ENCODE data around the gene LNPK.
"Not testable (repeated sequence)": the region's sequence is repeated elsewhere in the genome, so short reads cannot be mapped to it uniquely, and the experiment has no call there.

Gene LNPK

DNA sequence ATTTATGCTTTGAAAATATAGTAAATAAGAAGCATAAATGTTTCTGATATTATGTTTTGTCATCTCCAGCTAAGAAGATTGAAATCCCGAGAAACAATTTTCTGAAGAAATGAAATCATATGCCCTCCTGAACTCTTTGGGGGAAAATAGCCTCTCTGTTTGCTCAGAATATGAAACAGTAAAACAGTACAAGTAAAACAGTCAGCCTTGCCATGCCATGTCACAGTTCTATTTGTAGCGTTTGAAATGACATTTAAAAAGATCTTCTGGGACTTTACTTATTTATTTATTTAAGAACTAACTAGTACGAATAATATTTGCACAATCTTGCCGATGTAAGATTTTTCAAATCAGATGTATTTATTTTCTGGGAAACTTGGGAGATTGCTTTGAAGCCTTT, 98.0 kb downstream of the LNPK start:
- no peaks in the 10 kb centered on the region for H3K9me3 ChIP-seq (ENCODE audit: insufficient read depth, low read depth, low read length)
- H3K4me1 ChIP-seq (ENCODE audit: insufficient read depth, low read length) = no peaks in the 10 kb centered on the region
- H3K27me3 ChIP-seq (ENCODE audit: insufficient read depth, low read length) = no peaks in the 10 kb centered on the region
- H3K36me3 ChIP-seq (ENCODE audit: insufficient read depth, low read length) = no peaks in the 10 kb centered on the region
- no peak overlapping the region for H3K4me3 ChIP-seq (ENCODE audit: low read length)
- 95% methylated on average over 3 of the region's 4 CpGs for WGBS
- H3K27ac ChIP-seq (ENCODE audit: low read depth, low read length) = no peak overlapping the region
- H3K9ac ChIP-seq (ENCODE audit: low read depth, low read length) = no peak overlapping the region

DNA sequence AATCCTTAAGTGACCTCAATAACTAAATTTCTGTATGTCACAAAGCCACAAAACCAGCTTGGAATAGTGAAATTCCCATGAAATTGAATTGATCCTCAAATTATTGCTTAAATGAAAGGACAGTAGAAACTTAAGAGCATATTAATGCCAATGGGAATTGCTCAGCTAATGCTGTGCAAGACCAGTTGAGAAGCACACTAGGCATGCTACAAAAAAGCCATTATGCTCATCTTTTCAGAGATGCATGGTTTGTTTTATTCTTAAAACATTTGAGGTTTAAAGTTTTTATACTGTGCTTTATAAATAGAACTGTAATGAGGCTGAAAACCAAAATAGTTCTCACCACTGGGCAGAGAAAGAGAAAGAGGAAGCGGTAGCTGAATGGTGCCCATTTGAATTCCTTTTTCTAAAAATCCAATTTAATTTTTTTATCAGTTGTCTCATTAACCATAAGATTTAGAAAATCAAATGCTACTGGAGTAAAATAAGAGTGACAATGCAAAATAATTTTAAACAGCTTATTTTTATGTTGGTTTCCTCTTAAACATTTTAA, 98.6 kb downstream of the LNPK start:
- Histone ChIP-seq H3K27ac (ENCODE audit: low read depth, low read length) (no peak overlapping the region), H3K4me1 (ENCODE audit: insufficient read depth, low read length) (no peaks in the 10 kb centered on the region), H3K9ac (ENCODE audit: low read depth, low read length) (no peak overlapping the region), H3K36me3 (ENCODE audit: insufficient read depth, low read length) (no peaks in the 10 kb centered on the region), H3K27me3 (ENCODE audit: insufficient read depth, low read length) (no peaks in the 10 kb centered on the region), H3K9me3 (ENCODE audit: insufficient read depth, low read depth, low read length) (no peaks in the 10 kb centered on the region), H3K4me3 (ENCODE audit: low read length) (no peak overlapping the region)
- no CpG with 5 or more reads among the region's 1 CpG for WGBS

DNA sequence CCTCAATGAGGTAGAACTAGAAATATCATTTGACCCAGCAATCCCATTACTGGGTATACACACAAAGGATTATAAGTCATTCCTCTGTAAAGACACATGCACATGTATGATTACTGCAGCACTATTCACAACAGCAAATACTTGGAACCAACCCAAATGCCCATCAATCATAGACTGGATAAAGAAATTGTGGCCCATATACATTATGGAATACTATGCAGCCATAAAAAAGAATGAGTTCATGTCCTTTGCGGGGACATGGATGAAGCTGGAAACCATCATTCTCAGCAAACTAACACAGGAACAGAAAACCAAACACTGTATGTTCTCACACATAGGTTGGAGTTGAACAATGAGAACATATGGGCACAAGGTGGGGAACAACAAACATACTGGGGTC, 106.1 kb downstream of the LNPK start:
- not testable (repeated sequence) for H3K36me3 ChIP-seq (ENCODE audit: insufficient read depth, low read length); H3K9me3 ChIP-seq (ENCODE audit: insufficient read depth, low read depth, low read length); H3K4me3 ChIP-seq (ENCODE audit: low read length); H3K4me1 ChIP-seq (ENCODE audit: insufficient read depth, low read length); H3K27me3 ChIP-seq (ENCODE audit: insufficient read depth, low read length); H3K27ac ChIP-seq (ENCODE audit: low read depth, low read length); H3K9ac ChIP-seq (ENCODE audit: low read depth, low read length)
- WGBS = no CpG with 5 or more reads among the region's 1 CpG

DNA sequence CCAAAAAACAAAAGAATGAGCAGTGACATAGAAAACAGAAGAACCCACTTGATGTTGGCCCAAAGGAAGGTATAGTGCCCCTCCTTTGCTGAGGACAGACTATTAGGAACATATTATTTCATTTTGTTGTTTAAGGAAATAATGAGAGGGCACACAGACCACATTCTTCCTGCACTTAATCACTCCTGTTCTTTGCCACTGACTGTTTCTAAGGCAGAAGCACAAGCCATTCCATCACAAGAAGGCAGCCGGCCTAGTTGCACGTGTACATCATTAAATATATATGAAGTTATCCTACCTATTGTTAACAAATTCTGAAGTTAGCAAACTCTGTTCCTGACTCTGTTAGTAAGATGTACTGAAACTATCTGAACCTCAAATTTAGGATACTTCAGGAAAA, 110.0 kb downstream of the LNPK start:
- Histone ChIP-seq H3K36me3 (ENCODE audit: insufficient read depth, low read length) (no peaks in the 10 kb centered on the region), H3K4me1 (ENCODE audit: insufficient read depth, low read length) (no peaks in the 10 kb centered on the region), H3K9me3 (ENCODE audit: insufficient read depth, low read depth, low read length) (no peaks in the 10 kb centered on the region), H3K27ac (ENCODE audit: low read depth, low read length) (no peak overlapping the region), H3K27me3 (ENCODE audit: insufficient read depth, low read length) (no peaks in the 10 kb centered on the region), H3K9ac (ENCODE audit: low read depth, low read length) (no peak overlapping the region), H3K4me3 (ENCODE audit: low read length) (no peak overlapping the region)
- no CpG with 5 or more reads among the region's 2 CpGs for WGBS

DNA sequence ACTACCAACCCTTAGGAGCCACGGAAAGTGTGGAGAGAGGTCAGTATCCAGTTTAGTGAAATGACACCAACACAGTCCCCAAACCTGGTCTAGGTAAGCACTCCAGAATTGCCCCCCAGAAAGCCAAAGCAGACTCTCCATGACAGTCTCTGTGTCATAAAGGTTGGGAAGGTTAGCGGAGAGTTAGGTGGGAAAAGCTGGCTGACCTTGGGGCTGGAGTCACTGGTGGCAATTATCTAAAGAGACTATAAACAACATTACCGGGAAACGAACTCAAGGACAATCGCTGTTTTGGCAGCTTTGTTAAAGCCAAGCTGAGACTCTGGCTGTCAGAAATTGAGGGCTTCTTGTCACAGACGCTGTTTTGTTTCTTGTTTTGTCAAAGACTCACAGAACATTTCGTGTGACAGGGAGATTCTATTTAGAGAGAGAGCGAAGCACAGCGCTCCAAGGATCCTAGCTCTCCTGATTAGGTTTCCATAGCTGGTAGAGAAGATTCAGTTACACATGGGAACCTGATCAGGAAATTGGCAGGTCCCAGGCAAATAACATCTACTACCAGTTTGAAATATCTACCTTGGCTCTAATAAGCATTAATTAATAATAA, 111.3 kb downstream of the LNPK start:
- no peak overlapping the region for H3K9ac ChIP-seq (ENCODE audit: low read depth, low read length)
- H3K27ac ChIP-seq (ENCODE audit: low read depth, low read length) = no peak overlapping the region
- H3K36me3 ChIP-seq (ENCODE audit: insufficient read depth, low read length) = no peaks in the 10 kb centered on the region
- H3K9me3 ChIP-seq (ENCODE audit: insufficient read depth, low read depth, low read length) = no peaks in the 10 kb centered on the region
- no peaks in the 10 kb centered on the region for H3K27me3 ChIP-seq (ENCODE audit: insufficient read depth, low read length)
- WGBS = 93% methylated on average over 9 of the region's 9 CpGs
- H3K4me3 ChIP-seq (ENCODE audit: low read length) = no peak overlapping the region
- H3K4me1 ChIP-seq (ENCODE audit: insufficient read depth, low read length) = no peaks in the 10 kb centered on the region

DNA sequence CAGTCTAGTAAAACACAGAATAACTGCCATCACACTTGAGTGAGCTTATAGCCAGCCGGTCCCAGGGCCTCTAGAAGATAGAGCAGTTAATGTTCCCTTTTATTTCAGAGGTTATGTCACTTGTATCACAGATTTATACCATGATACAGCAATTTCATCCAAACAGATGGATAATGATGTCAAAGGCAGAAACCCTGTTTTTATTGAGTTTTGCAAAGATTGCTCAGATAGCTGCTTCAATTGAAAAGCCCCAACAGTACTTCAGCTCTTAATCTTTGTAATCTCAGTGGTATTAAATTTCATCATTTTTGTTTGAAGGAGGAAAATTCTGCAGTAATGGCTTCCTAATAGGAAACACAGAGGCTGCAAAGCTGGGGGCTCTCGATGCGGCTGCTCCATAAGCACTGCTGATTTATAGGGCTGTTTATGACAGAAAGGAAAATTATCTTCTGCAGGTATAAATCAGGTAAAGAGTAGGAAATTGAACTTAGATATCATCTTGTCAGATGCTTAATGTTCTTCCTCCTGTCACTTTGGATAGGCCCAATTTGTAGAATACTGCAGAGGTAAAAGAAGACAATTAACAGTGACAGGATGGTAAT, 112.3 kb downstream of the LNPK start:
- Histone ChIP-seq H3K4me3 (ENCODE audit: low read length) (no peak overlapping the region), H3K36me3 (ENCODE audit: insufficient read depth, low read length) (no peaks in the 10 kb centered on the region), H3K4me1 (ENCODE audit: insufficient read depth, low read length) (peaks cover 4% of the 10 kb centered on the region; the same call in 1 of the 2 replicates), H3K9me3 (ENCODE audit: insufficient read depth, low read depth, low read length) (no peaks in the 10 kb centered on the region), H3K27ac (ENCODE audit: low read depth, low read length) (no peak overlapping the region), H3K9ac (ENCODE audit: low read depth, low read length) (no peak overlapping the region), H3K27me3 (ENCODE audit: insufficient read depth, low read length) (no peaks in the 10 kb centered on the region)
- WGBS = 72% methylated on average over 3 of the region's 3 CpGs

DNA sequence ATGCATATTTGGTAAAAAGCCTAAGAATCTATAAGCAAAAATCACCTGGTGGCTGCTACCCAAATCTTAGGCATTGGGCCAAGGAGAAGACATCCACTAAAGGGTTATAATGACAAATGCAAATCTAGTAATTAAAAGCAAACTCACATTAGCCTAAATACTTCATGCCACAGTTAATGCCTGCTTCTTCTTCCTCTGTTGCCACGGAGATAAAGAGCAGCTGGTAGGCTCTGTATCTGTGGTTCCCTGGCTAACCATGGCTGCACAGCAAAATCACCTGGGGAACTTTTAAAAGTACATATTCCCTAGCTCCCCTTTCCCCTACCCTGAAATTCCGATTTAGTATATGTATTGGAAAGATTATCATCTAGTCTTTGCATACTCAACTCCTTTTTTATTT, 114.3 kb downstream of the LNPK start:
- no peaks in the 10 kb centered on the region for H3K27me3 ChIP-seq (ENCODE audit: insufficient read depth, low read length)
- no peaks in the 10 kb centered on the region for H3K9me3 ChIP-seq (ENCODE audit: insufficient read depth, low read depth, low read length)
- no peak overlapping the region for H3K4me3 ChIP-seq (ENCODE audit: low read length)
- peaks cover 18% of the 10 kb centered on the region for H3K4me1 ChIP-seq (ENCODE audit: insufficient read depth, low read length)
- H3K27ac ChIP-seq (ENCODE audit: low read depth, low read length) = no peak overlapping the region
- H3K9ac ChIP-seq (ENCODE audit: low read depth, low read length) = no peak overlapping the region
- 93% methylated on average over 1 of the region's 2 CpGs for whole genome bisulfite sequencing
- no peaks in the 10 kb centered on the region for H3K36me3 ChIP-seq (ENCODE audit: insufficient read depth, low read length)

DNA sequence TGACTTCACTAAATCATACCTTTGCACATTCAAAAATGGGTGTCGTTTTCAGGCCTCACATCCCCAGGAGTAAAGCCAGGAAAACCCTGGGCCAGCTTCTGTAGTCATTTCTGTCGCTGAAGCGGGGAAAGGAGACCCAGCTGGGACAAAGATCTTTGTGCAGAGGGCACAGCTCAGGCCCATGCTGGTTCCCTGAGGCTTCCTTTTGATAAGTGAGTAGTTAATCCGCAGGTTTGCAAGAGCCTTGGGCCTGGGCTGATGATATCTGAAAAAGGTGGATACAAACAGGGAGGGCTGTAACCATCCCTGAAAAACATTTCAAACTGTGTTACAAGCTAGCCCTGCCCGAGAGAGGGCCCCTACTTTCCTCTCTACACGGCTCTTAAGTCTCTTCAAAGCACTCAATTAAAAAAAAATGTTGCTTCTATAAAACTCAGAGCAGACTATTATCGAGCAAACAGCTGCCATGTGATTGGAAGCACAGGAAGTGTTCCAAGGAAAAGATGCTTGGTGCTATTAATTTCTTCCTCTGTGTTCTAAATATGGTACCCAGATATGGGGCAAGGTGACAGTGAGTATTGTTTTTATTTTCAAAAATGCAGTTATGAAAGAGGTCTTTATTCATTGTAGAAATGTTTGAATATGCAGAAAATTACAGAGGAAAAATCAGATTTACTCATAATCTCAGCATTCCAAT, 117.2 kb downstream of the LNPK start:
- Histone ChIP-seq H3K36me3 (ENCODE audit: insufficient read depth, low read length) (no peaks in the 10 kb centered on the region), H3K4me3 (ENCODE audit: low read length) (no peak overlapping the region), H3K4me1 (ENCODE audit: insufficient read depth, low read length) (peaks cover 18% of the 10 kb centered on the region), H3K9ac (ENCODE audit: low read depth, low read length) (no peak overlapping the region), H3K9me3 (ENCODE audit: insufficient read depth, low read depth, low read length) (no peaks in the 10 kb centered on the region), H3K27me3 (ENCODE audit: insufficient read depth, low read length) (no peaks in the 10 kb centered on the region), H3K27ac (ENCODE audit: low read depth, low read length) (no peak overlapping the region)
- 75% methylated on average over 7 of the region's 7 CpGs for WGBS

DNA sequence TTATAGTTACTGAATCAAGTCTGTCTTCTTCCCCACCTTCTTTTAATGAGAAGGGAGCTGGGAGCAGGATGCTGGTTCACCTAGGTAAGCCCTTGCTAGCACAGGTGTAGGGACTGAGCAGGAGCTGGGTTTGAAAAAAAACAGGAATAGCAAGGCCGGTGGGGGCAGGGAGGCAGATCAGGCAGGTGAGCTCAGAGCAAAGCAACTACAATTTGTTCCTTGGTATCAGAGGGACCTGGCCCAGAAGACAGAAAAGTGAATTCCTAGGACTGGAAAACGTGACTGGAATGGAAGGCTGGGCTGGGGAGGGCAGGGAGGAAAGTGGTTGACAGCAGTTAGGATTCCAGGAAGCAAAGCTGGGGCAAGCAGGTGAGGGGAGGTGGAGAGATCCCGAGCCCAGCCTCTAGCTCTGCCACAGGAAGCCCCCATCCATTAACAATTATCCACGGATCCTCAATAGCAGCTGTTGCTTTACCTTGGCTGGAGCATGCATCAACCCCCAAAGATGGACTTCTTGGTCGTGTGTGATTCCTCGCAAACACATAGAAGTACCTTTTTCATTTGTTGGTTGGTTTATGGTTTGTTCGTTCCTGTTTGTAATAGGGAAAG, 118.4 kb downstream of the LNPK start:
- peaks cover 18% of the 10 kb centered on the region for H3K4me1 ChIP-seq (ENCODE audit: insufficient read depth, low read length)
- 82% methylated on average over 7 of the region's 7 CpGs for WGBS
- H3K27ac ChIP-seq (ENCODE audit: low read depth, low read length) = no peak overlapping the region
- no peaks in the 10 kb centered on the region for H3K36me3 ChIP-seq (ENCODE audit: insufficient read depth, low read length)
- no peaks in the 10 kb centered on the region for H3K27me3 ChIP-seq (ENCODE audit: insufficient read depth, low read length)
- H3K9ac ChIP-seq (ENCODE audit: low read depth, low read length) = no peak overlapping the region
- H3K4me3 ChIP-seq (ENCODE audit: low read length) = no peak overlapping the region
- H3K9me3 ChIP-seq (ENCODE audit: insufficient read depth, low read depth, low read length) = no peaks in the 10 kb centered on the region

DNA sequence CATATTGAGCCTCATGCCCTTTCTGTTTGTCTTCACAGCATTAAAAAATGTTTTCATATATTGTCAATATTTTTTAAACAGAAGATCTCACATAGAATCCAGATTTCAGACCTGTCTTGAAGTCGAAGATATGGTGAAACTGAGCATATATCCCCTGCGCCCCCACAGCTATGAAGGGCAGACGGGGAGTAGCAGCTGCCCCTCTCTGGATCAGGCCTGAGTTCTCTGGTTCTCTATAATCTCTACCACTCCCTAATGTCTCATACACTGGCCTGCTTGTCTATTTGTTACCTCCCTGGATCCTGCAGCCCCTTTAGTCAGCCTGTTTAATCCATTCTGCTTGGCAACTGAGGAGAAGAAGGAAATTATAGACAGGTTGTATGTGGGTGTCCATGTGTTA, 122.4 kb downstream of the LNPK start:
- Histone ChIP-seq H3K27ac (ENCODE audit: low read depth, low read length) (no peak overlapping the region), H3K27me3 (ENCODE audit: insufficient read depth, low read length) (no peaks in the 10 kb centered on the region), H3K9ac (ENCODE audit: low read depth, low read length) (no peak overlapping the region), H3K4me3 (ENCODE audit: low read length) (no peak overlapping the region), H3K4me1 (ENCODE audit: insufficient read depth, low read length) (peaks cover 13% of the 10 kb centered on the region), H3K9me3 (ENCODE audit: insufficient read depth, low read depth, low read length) (no peaks in the 10 kb centered on the region), H3K36me3 (ENCODE audit: insufficient read depth, low read length) (no peaks in the 10 kb centered on the region)
- 95% methylated on average over 3 of the region's 3 CpGs for WGBS

DNA sequence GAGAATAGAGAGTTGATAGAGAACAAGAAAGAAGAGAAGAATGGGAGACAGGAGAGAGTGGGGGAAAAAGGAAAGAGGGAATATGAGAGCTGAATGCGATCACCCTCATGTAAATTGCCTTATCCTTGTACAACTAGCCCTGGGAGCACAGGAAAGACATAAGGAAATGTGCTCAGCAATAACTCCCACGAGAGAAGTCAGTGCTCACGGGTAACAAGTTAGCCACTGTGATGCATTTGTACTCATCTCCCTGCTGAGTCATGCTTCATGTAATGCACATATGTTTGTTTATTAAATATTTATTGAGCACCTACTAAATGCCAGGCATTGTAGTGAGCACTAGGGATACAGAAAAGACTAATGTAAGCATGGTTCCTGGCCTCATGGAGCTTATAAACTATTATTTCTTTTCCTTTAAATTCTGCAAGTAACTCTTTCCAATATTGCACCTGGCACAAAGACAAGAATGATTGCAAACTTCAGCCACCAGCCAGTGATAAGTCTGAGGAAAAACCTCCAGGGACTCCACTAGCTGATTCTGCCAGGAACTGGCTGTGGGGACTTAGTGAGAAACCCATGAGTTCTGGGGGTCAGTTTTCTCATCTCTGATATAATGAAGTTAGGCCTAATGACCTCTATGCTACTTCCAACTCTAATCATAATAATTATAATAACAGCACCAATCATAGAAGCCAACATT, 124.1 kb downstream of the LNPK start:
- Histone ChIP-seq H3K4me1 (ENCODE audit: insufficient read depth, low read length) (no peaks in the 10 kb centered on the region), H3K4me3 (ENCODE audit: low read length) (no peak overlapping the region), H3K36me3 (ENCODE audit: insufficient read depth, low read length) (no peaks in the 10 kb centered on the region), H3K27ac (ENCODE audit: low read depth, low read length) (no peak overlapping the region), H3K27me3 (ENCODE audit: insufficient read depth, low read length) (no peaks in the 10 kb centered on the region), H3K9me3 (ENCODE audit: insufficient read depth, low read depth, low read length) (no peaks in the 10 kb centered on the region), H3K9ac (ENCODE audit: low read depth, low read length) (no peak overlapping the region)
- 85% methylated on average over 3 of the region's 3 CpGs for WGBS
